Measurements from ENCODE around the gene SLC6A17.

SLC6A17 gene

GRCh38 chr1:110233861-110234260, 83.6 kb downstream of the SLC6A17 start:
- peaks cover 58 to 73% of the 10 kb centered on the region in 2 experiments for H3K4me1 ChIP-seq (ENCODE audit: control insufficient read depth in 1 of 2, insufficient read depth in 1 of 2, low read depth in 1 of 2, low read length in 1 of 2)
- H3K27me3 ChIP-seq: no peaks in the 10 kb centered on the region
- no peaks in the 10 kb centered on the region for H3K36me3 ChIP-seq
- peak overlapping the region in 1 of 2 experiments; percentile 10 for H3K4me3 ChIP-seq (ENCODE audit: low read depth in 1 of 2, low read length in 1 of 2)
- TF ChIP-seq CTCF (IDR thresholded peaks at IDR 0.05): no peak
- peak overlapping the region; percentile 21 for H3K27ac ChIP-seq
- H3K9me3 ChIP-seq: no peaks in the 10 kb centered on the region

- H3K36me3 ChIP-seq: no peaks in the 10 kb centered on the region
- no peak overlapping the region for H3K4me3 ChIP-seq (ENCODE audit: low read depth in 1 of 2, low read length in 1 of 2)
- no peaks in the 10 kb centered on the region for H3K27me3 ChIP-seq
- TF ChIP-seq CTCF (IDR thresholded peaks at IDR 0.05): no peak
- no peaks in the 10 kb centered on the region for H3K9me3 ChIP-seq
- H3K27ac ChIP-seq: no peak overlapping the region
- peaks cover 54 to 68% of the 10 kb centered on the region in 2 experiments for H3K4me1 ChIP-seq (ENCODE audit: control insufficient read depth in 1 of 2, insufficient read depth in 1 of 2, low read depth in 1 of 2, low read length in 1 of 2)
Observed at GRCh38 chr1:110234691-110235090, 84.4 kb downstream of the SLC6A17 start.

- Histone ChIP-seq H3K9me3 (no peaks in the 10 kb centered on the region), H3K4me1 (ENCODE audit: control insufficient read depth in 1 of 2, insufficient read depth in 1 of 2, low read depth in 1 of 2, low read length in 1 of 2) (peaks cover 54 to 68% of the 10 kb centered on the region in 2 experiments), H3K36me3 (no peaks in the 10 kb centered on the region), H3K27me3 (no peaks in the 10 kb centered on the region), H3K27ac (peak overlapping the region; percentile 72), H3K4me3 (ENCODE audit: low read depth in 1 of 2, low read length in 1 of 2) (no peak overlapping the region)
- TF ChIP-seq CTCF (IDR thresholded peaks at IDR 0.05): no peak
Observed at GRCh38 chr1:110235181-110235833, 85.0 kb downstream of the SLC6A17 start.

GRCh38 chr1:110235834-110236682, 85.8 kb downstream of the SLC6A17 start:
- Histone ChIP-seq H3K36me3 (no peaks in the 10 kb centered on the region), H3K4me3 (ENCODE audit: low read depth in 1 of 2, low read length in 1 of 2) (no peak overlapping the region), H3K27me3 (no peaks in the 10 kb centered on the region), H3K27ac (peak overlapping the region; percentile 72), H3K4me1 (ENCODE audit: control insufficient read depth in 1 of 2, insufficient read depth in 1 of 2, low read depth in 1 of 2, low read length in 1 of 2) (peaks cover 53 to 64% of the 10 kb centered on the region in 2 experiments), H3K9me3 (no peaks in the 10 kb centered on the region)
- no peak for TF ChIP-seq CTCF (IDR thresholded peaks at IDR 0.05)

DNA sequence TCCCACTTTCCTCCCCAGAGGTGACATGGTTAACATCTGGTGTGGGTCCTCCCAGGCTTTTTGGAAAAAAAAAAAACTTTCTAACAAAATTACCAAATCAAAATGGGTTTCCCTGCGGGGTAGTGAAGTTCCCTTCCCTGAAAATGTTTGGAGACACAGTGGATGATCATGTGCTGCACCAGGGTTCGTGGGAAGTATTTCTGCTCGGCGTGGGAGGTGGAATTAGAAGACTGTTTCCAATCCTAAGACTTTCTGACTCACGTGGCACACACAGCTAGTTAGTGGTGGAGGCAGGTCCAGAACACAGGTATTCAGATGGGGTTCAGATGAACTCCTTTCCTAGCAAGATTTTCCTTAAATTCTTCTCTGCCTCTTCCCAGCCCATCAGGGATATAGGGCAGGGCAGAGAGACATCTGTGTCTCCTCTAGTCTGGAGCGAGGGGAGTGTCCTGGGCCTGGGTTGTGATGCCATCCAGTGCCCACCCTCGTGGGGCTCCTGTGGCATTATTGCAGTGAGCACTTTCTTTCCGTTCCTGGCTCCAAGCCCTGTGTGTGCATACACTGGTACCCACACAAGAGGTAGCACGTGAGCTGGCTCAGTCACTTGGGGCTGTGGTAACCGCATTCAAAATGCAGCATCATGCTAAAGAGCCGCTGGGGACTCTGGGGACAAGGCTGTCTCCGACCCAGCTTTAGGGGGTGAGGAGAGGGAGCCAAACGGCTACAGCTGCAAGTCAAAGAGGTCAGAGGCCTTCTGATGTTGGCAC, 87.3 kb downstream of the SLC6A17 start:
- TF ChIP-seq CTCF (IDR thresholded peaks at IDR 0.05): no peak
- H3K27ac ChIP-seq: no peak overlapping the region

More for the DNA sequence above, 87.3 kb downstream of the SLC6A17 start:
- peaks cover 9% of the 10 kb centered on the region for H3K27me3 ChIP-seq
- H3K4me1 ChIP-seq (ENCODE audit: control insufficient read depth in 1 of 2, insufficient read depth in 1 of 2, low read depth in 1 of 2, low read length in 1 of 2): peaks cover 52% of the 10 kb centered on the region in 2 experiments
- H3K9me3 ChIP-seq: no peaks in the 10 kb centered on the region
- H3K36me3 ChIP-seq: no peaks in the 10 kb centered on the region
- H3K4me3 ChIP-seq (ENCODE audit: low read depth in 1 of 2, low read length in 1 of 2): no peak overlapping the region
